ENCODE results near the gene VAV1. TPM values are rescaled to one million over a fixed set of nuclear protein-coding genes. Genes with fewer than 3 reads are reported as not detected.

The VAV1 gene
- total and polyA plus RNA-seq, 7 experiments from 2014 or later: 26.2 to 132 (median 97.2) TPM

DNA sequence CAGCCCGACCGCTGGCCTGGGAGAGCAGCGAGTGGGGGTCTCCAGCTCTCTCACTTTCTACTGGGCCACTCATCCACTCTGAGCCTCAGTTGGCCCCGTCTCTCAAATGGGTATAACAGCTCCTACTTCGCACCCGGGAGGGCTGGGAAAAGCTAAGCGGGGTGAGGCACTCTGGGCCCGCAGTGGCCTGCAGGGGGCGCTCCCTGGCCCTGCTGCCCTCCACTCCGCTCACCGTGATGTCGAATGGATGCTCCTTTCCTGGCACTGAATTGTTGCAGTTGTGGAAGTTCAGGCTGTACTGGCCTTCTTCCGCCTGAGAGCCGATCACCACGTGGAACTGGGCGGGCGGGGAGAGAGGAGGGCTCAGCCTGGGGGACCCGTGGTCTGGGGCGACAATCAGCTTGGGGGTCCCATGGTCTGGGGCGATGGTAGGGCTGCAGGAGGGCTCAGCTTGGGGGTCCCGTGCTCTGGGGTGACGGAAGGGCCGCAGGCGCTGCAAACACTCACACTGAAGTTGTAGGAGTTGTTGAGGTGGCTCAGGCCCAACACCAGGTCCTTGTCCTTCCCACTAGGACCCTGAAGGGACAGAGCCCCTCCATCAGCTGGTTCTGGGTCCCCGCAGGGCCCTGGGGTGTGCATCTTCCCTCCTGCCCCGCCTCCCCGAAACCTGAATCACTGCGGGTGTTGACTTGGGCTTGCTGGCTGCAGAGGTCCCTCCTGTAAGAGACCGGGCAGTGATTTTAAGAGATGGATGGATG, 39.0 kb upstream of the VAV1 start:
- Histone ChIP-seq H3K36me3 (ENCODE audit: control insufficient read depth in 2 of 3, insufficient read depth in 3 of 3, low read length in 3 of 3) (peaks cover 0 to 37% (median 4%) of the 10 kb centered on the region in 3 experiments), H3K4me1 (ENCODE audit: control insufficient read depth in 2 of 2, insufficient read depth in 2 of 2, low read length in 2 of 2) (peaks cover 14 to 18% of the 10 kb centered on the region in 2 donors), H3K27ac (ENCODE audit: low read depth, low read length) (no peak overlapping the region), H3K27me3 (ENCODE audit: control insufficient read depth in 2 of 2, insufficient read depth in 2 of 2, low read length in 2 of 2) (no peaks in the 10 kb centered on the region), H3K4me3 (ENCODE audit: low read length) (no peak overlapping the region), H3K9me3 (ENCODE audit: control insufficient read depth in 2 of 3, low read length in 3 of 3) (no peaks in the 10 kb centered on the region)
- ATAC-seq (no peak), DNase-seq (no peak)
- ChIA-PET POLR2A (no interaction called here), CTCF (no interaction called here)
- Mint-ChIP-seq H3K27me3 (peaks cover 0 to 3% (median 0%) of the 10 kb centered on the region in 5 donors), H3K27ac (no peak overlapping the region), H3K9me3 (no peaks in the 10 kb centered on the region), H3K4me1 (peaks cover 17 to 29% (median 20%) of the 10 kb centered on the region in 7 donors), H3K36me3 (peaks cover 0 to 18% (median 5%) of the 10 kb centered on the region in 5 donors), H3K4me3 (no peak overlapping the region)
- intact Hi-C loops (cut with micrococcal nuclease): loop anchor here (10.0 kb wide), 5 partner anchors 271 to 1049 kb away; partner anchors contain the start of genes ARHGEF18 (in 1 of the 2), HSD11B1L (in 1 of the 2), MICOS13 (in 1 of the 2) and RANBP3 (in 1 of the 2)

DNA sequence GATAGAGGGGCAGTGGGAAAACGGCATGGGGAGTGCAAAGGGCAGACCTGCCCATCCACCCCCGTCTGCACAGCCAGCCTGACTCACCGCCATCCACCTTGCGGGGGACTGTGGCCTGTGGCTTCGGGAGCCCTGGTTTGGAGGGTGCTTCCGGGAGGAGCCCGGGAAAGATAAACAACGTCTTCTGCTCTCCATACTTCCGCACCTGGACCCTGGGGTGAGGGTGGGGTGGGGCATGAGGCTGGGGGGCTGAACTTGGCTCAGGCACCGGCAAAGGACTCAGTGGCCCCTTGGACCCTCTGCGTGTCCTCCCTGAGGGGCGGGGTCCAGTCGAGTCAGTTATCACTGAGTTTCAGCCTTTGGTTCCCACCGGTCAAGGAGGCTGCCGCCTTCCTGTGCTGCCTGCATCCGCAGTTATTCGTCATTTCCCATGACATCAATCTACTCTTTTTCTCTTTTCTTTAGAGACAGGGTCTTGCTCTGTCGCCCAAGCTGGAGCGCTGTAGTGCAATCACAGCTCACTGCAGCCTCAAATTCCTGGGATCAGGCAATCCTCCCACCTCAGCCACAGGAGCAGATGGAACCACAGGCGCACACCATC, 38.3 kb upstream of the VAV1 start:
- Histone ChIP-seq H3K27me3 (ENCODE audit: control insufficient read depth in 2 of 2, insufficient read depth in 2 of 2, low read length in 2 of 2) (no peaks in the 10 kb centered on the region), H3K27ac (ENCODE audit: low read depth, low read length) (no peak overlapping the region), H3K9me3 (ENCODE audit: control insufficient read depth in 2 of 3, low read length in 3 of 3) (no peaks in the 10 kb centered on the region), H3K4me3 (ENCODE audit: low read length) (no peak overlapping the region), H3K4me1 (ENCODE audit: control insufficient read depth in 2 of 2, insufficient read depth in 2 of 2, low read length in 2 of 2) (peaks cover 21 to 25% of the 10 kb centered on the region in 2 donors), H3K36me3 (ENCODE audit: control insufficient read depth in 2 of 3, insufficient read depth in 3 of 3, low read length in 3 of 3) (peaks cover 0 to 37% (median 4%) of the 10 kb centered on the region in 3 experiments)
- ATAC-seq: no peak
- Mint-ChIP-seq H3K4me3 (no peak overlapping the region), H3K27me3 (peaks cover 0 to 3% (median 0%) of the 10 kb centered on the region in 5 donors), H3K4me1 (peaks cover 24 to 36% (median 27%) of the 10 kb centered on the region in 7 donors), H3K27ac (no peak overlapping the region), H3K36me3 (peaks cover 0 to 18% (median 5%) of the 10 kb centered on the region in 5 donors), H3K9me3 (no peaks in the 10 kb centered on the region)
- no peak for DNase-seq
- POLR2A ChIA-PET: no interaction called here
- CTCF ChIA-PET: no interaction called here
- intact Hi-C loops (cut with micrococcal nuclease): loop anchor here (10.0 kb wide), 5 partner anchors 271 to 1049 kb away; partner anchors contain the start of genes ARHGEF18 (in 1 of the 2), HSD11B1L (in 1 of the 2), MICOS13 (in 1 of the 2) and RANBP3 (in 1 of the 2)

DNA sequence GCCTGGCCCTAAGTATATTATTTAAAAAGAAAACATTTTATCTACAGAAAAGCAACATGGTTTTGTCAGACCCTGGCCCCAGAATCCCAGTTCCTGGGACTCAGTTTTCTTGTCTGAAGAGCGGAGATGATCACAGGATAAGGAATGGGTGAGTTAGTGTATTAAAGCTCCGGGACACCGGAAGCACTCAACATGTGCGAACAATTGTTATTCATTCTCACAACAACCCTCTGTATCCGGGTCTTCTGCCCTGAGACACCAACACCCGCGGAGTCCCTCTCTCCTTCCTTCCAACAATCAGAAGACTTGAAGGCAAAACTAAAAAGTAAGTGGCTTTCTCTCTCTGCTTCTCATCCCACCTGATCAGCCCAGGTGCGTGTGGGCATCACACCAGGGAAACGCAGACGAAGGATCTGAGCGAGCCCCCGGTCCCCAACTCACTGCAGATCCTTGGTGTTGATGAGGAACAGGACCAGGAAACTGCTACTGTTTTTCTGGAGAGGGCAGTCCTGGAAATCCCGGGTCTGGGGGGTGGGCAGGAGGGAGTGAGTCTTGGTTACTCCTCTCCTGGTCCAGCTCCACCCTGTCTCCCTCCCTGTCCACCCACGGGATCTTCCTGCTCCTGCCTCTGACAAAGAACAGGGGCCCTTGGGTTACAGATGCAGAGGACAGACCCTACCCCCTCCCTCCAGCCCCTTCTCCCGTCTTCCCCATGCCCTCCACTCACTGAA, 37.2 kb upstream of the VAV1 start:
- peak overlapping the region in 5 of 9 donors; percentile 65 to 99 (median 94) for H3K27ac Mint-ChIP-seq
- CTCF ChIA-PET: interaction anchor here (1.2 to 1.5 kb wide), 3 partner anchors 11 to 228 kb away, joined by 3 to 8 read pairs (median 3); no protein-coding TSS in a partner anchor

GRCh38 chr19:6736169-6736916, 36.2 kb upstream of the VAV1 start:
- CTCF ChIA-PET: interaction anchor here (0.9 to 1.5 kb wide), 6 partner anchors 10 to 327 kb away, joined by 3 to 8 read pairs (median 3); no protein-coding TSS in a partner anchor
- intact Hi-C loops (cut with micrococcal nuclease): loop anchor here (1.0 to 10.0 kb wide), 18 partner anchors 62 to 1091 kb away; partner anchors contain the start of genes ALKBH7 (in 1 of the 2), ARHGEF18 (in 1 of the 2), CD70 (in 1 of the 2) and HSD11B1L (in 1 of the 2)
- no peaks in the 10 kb centered on the region for H3K27me3 ChIP-seq (ENCODE audit: control insufficient read depth in 2 of 2, insufficient read depth in 2 of 2, low read length in 2 of 2)
- peak overlapping the region; percentile 90 to 99 (median 95) for H3K27ac Mint-ChIP-seq
- peak overlapping the region; percentile 89 to 98 (median 96) for H3K4me3 Mint-ChIP-seq
- H3K36me3 Mint-ChIP-seq: peaks cover 0 to 18% (median 5%) of the 10 kb centered on the region in 5 donors
- H3K4me1 Mint-ChIP-seq: peaks cover 24 to 40% (median 37%) of the 10 kb centered on the region in 7 donors
- H3K4me1 ChIP-seq (ENCODE audit: control insufficient read depth in 2 of 2, insufficient read depth in 2 of 2, low read length in 2 of 2): peaks cover 31 to 32% of the 10 kb centered on the region in 2 donors
- H3K9me3 Mint-ChIP-seq: no peaks in the 10 kb centered on the region
- H3K27me3 Mint-ChIP-seq: peaks cover 0 to 3% (median 0%) of the 10 kb centered on the region in 5 donors
- DNase-seq (peak; percentile 50 to 84 (median 68)), ATAC-seq (peak; percentile 4)
- no peaks in the 10 kb centered on the region for H3K9me3 ChIP-seq (ENCODE audit: control insufficient read depth in 2 of 3, low read length in 3 of 3)
- H3K4me3 ChIP-seq (ENCODE audit: low read length): peak overlapping the region; percentile 87
- POLR2A ChIA-PET: interaction anchor here (0.7 to 3.1 kb wide), 5 partner anchors 32 to 127 kb away, joined by 3 to 35 read pairs (median 3); partner anchors contain the start of gene VAV1
- peak overlapping the region; percentile 86 for H3K27ac ChIP-seq (ENCODE audit: low read depth, low read length)
- H3K36me3 ChIP-seq (ENCODE audit: control insufficient read depth in 2 of 3, insufficient read depth in 3 of 3, low read length in 3 of 3): peaks cover 0 to 29% (median 4%) of the 10 kb centered on the region in 3 experiments

More for the DNA sequence above, 37.2 kb upstream of the VAV1 start:
- Mint-ChIP-seq H3K4me1 (peaks cover 24 to 36% (median 30%) of the 10 kb centered on the region in 7 donors), H3K36me3 (peaks cover 0 to 18% (median 5%) of the 10 kb centered on the region in 5 donors), H3K27me3 (peaks cover 0 to 3% (median 0%) of the 10 kb centered on the region in 5 donors), H3K4me3 (peak overlapping the region in 5 of 10 donors; percentile 19 to 98 (median 94)), H3K9me3 (no peaks in the 10 kb centered on the region)
- no peak for DNase-seq
- no peak for ATAC-seq
- H3K36me3 ChIP-seq (ENCODE audit: control insufficient read depth in 2 of 3, insufficient read depth in 3 of 3, low read length in 3 of 3): peaks cover 0 to 32% (median 4%) of the 10 kb centered on the region in 3 experiments
- H3K9me3 ChIP-seq (ENCODE audit: control insufficient read depth in 2 of 3, low read length in 3 of 3): no peaks in the 10 kb centered on the region
- H3K4me1 ChIP-seq (ENCODE audit: control insufficient read depth in 2 of 2, insufficient read depth in 2 of 2, low read length in 2 of 2): peaks cover 29 to 32% of the 10 kb centered on the region in 2 donors
- no peak overlapping the region for H3K4me3 ChIP-seq (ENCODE audit: low read length)
- POLR2A ChIA-PET: no interaction called here
- H3K27me3 ChIP-seq (ENCODE audit: control insufficient read depth in 2 of 2, insufficient read depth in 2 of 2, low read length in 2 of 2): no peaks in the 10 kb centered on the region
- peak overlapping the region; percentile 86 for H3K27ac ChIP-seq (ENCODE audit: low read depth, low read length)
- intact Hi-C loops (cut with micrococcal nuclease): loop anchor here (5.0 to 10.0 kb wide), 10 partner anchors 192 to 1092 kb away; partner anchors contain the start of genes ALKBH7 (in 1 of the 2), ARHGEF18 (in 1 of the 2), HSD11B1L (in 1 of the 2) and MICOS13 (in 1 of the 2)

DNA sequence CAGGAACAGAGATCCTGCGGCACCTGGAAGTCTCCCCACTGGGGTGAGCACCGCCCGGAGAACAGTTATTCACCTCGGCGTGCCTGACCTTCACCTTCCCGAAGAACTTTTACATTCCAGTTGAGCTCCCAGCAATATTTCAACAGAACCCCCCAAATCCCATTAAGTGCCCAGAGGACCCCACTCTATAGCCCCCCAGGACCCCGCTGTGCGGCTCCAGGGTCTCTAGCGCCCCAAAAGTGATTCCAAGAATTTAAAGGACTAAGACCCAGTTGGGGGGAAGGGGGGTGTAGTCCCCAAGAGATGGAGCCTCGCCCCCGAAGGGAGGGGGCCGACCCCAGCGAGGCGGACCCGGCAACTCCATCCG, 35.6 kb upstream of the VAV1 start:
- Histone ChIP-seq H3K27ac (ENCODE audit: low read depth, low read length) (peak overlapping the region; percentile 86), H3K4me1 (ENCODE audit: control insufficient read depth in 2 of 2, insufficient read depth in 2 of 2, low read length in 2 of 2) (peaks cover 31 to 32% of the 10 kb centered on the region in 2 donors), H3K36me3 (ENCODE audit: control insufficient read depth in 2 of 3, insufficient read depth in 3 of 3, low read length in 3 of 3) (peaks cover 0 to 25% (median 4%) of the 10 kb centered on the region in 3 experiments), H3K4me3 (ENCODE audit: low read length) (peak overlapping the region; percentile 87), H3K27me3 (ENCODE audit: control insufficient read depth in 2 of 2, insufficient read depth in 2 of 2, low read length in 2 of 2) (no peaks in the 10 kb centered on the region), H3K9me3 (ENCODE audit: control insufficient read depth in 2 of 3, low read length in 3 of 3) (no peaks in the 10 kb centered on the region)
- DNase-seq (no peak), ATAC-seq (no peak)
- peaks cover 0 to 18% (median 5%) of the 10 kb centered on the region in 5 donors for H3K36me3 Mint-ChIP-seq
- no peaks in the 10 kb centered on the region for H3K9me3 Mint-ChIP-seq
- peaks cover 0 to 3% (median 0%) of the 10 kb centered on the region in 5 donors for H3K27me3 Mint-ChIP-seq
- CTCF ChIA-PET: interaction anchor here (0.9 to 2.9 kb wide), 8 partner anchors 10 to 327 kb away, joined by 3 to 64 read pairs (median 3); no protein-coding TSS in a partner anchor
- POLR2A ChIA-PET: interaction anchor here (0.7 to 3.1 kb wide), 8 partner anchors 29 to 333 kb away, joined by 3 to 35 read pairs (median 6); partner anchors contain the start of genes SH2D3A, VAV1 and ZNF557
- H3K27ac Mint-ChIP-seq: peak overlapping the region; percentile 90 to 99 (median 95)
- intact Hi-C loops (cut with micrococcal nuclease): loop anchor here (1.0 to 10.0 kb wide), 29 partner anchors 30 to 1090 kb away; partner anchors contain the start of genes ALKBH7 (in 2 of the 2), VMAC (in 2 of the 2), ARHGEF18 (in 1 of the 2) and CD70 (in 1 of the 2)
- H3K4me3 Mint-ChIP-seq: peak overlapping the region; percentile 89 to 98 (median 96)
- H3K4me1 Mint-ChIP-seq: peaks cover 24 to 41% (median 37%) of the 10 kb centered on the region in 7 donors
